Endothelial cell of umbilical vein (primary cell): ENCODE results near the gene IL33. TPM values are rescaled to one million over a fixed set of nuclear protein-coding genes. Genes with fewer than 3 reads are reported as not detected.

Experiments
- BruUV-seq: library from RNA; stranded (reverse); fragments of 400-500 nt; replicated peaks from 2 replicates; lab custom pipeline; 2021; lab: Mats Ljungman, UMichigan
- CTCF ChIA-PET: fragments of 300-600, 350-600 bp; sonication (Branson Sonifier 250); formaldehyde crosslinking; loops from one replicate; lab custom pipeline; 2021; ENCODE audit warnings: antibody characterized with exemption, inconsistent platforms; lab: Charles Lee
- POLR2A ChIA-PET: fragments of 300-600, 350-600 bp; sonication (Branson Sonifier 250); formaldehyde crosslinking; loops from one replicate; lab custom pipeline; 2021; ENCODE audit warnings: antibody characterized with exemption, inconsistent platforms; lab: Charles Lee
- DNase-seq: peaks from one replicate; pipeline ENCODE4 v3.0.0-alpha.2; 2011; ENCODE audit warnings: low read depth, low spot score
- FAIRE-seq: peaks from 2 replicates; lab custom pipeline; 2011; peaks lifted over from hg19 to GRCh38; lab: Jason Lieb, UNC
- H2AFZ ChIP-seq: 2 replicates; pipeline ENCODE4 v1.6.0; 2012; ENCODE audit warnings: low read depth, low read length, control low read depth, inconsistent platforms
- H3K27ac ChIP-seq: 2 replicates; pipeline ENCODE4 v1.5.1; 2011; ENCODE audit warnings: low read depth, mild to moderate bottlenecking, control low read depth, low read length, moderate library complexity; ENCODE audit not compliant: insufficient read depth
- H3K27me3 ChIP-seq, 2 experiments: 2 replicates each; pipeline versions ENCODE4 v1.6.0 to v1.6.1; 2011; ENCODE audit warnings: low read length in 2 of 2, mixed read lengths in 1 of 2; ENCODE audit not compliant: control insufficient read depth in 2 of 2, insufficient read depth in 2 of 2
- H3K36me3 ChIP-seq, 2 experiments: 2 replicates in 1 of 2; 3 replicates in 1 of 2; pipeline ENCODE4 v1.5.1; 2011; ENCODE audit warnings: low read length in 2 of 2, mild to moderate bottlenecking in 1 of 2, moderate library complexity in 1 of 2; ENCODE audit not compliant: control insufficient read depth in 2 of 2, insufficient read depth in 2 of 2; ENCODE audit errors: extremely low read depth in 1 of 2
- H3K4me1 ChIP-seq: 3 replicates; pipeline ENCODE4 v1.5.1; 2011; ENCODE audit warnings: mild to moderate bottlenecking, low read length; ENCODE audit not compliant: control insufficient read depth, insufficient read depth; ENCODE audit errors: extremely low read depth
- H3K4me2 ChIP-seq: 2 replicates; pipeline ENCODE4 v1.6.1; 2011; ENCODE audit warnings: low read length, control low read depth, mixed read lengths; ENCODE audit not compliant: insufficient read depth
- H3K4me3 ChIP-seq, 3 experiments: fragments of 200-600 bp in 1 of 3; sonication (generic), shearing (Covaris generic) in 1 of 3; replicated peaks in 1 of 3; 2 replicates each; pipeline ENCODE4 v1.5.1; 2011 to 2016; ENCODE audit warnings: control low read depth in 3 of 3, low read length in 3 of 3, mild to moderate bottlenecking in 2 of 3, inconsistent platforms in 1 of 3, low read depth in 1 of 3, moderate library complexity in 1 of 3; ENCODE audit not compliant: insufficient read depth in 1 of 3
- H3K79me2 ChIP-seq: 2 replicates; pipeline ENCODE4 v1.6.0; 2012; ENCODE audit warnings: low read length, inconsistent platforms; ENCODE audit not compliant: control insufficient read depth, insufficient read depth
- H3K9ac ChIP-seq: replicated peaks from 2 replicates; pipeline ENCODE3; 2011; ENCODE audit warnings: low read length, control low read depth; ENCODE audit not compliant: insufficient read depth; ENCODE audit errors: extremely low read depth
- H3K9me1 ChIP-seq: replicated peaks from 3 replicates; pipeline ENCODE4 v1.6.0; 2011; ENCODE audit warnings: mild to moderate bottlenecking, low read length; ENCODE audit not compliant: control insufficient read depth, insufficient read depth; ENCODE audit errors: extremely low read depth
- H3K9me3 ChIP-seq: replicated peaks from 2 replicates; pipeline ENCODE4 v1.5.1; 2012; ENCODE audit warnings: low read length, inconsistent platforms; ENCODE audit not compliant: control insufficient read depth, insufficient read depth
- H4K20me1 ChIP-seq: replicated peaks from 2 replicates; pipeline ENCODE3; 2011; ENCODE audit warnings: mild to moderate bottlenecking, low read length; ENCODE audit not compliant: control insufficient read depth, insufficient read depth; ENCODE audit errors: extremely low read depth
- CTCF ChIP-seq, 2 donors: IDR thresholded peaks; 1 replicate in 1 of 2; 2 replicates in 1 of 2; pipeline ENCODE4 v1.5.1; 2011; ENCODE audit warnings: low read length in 2 of 2, mild to moderate bottlenecking in 2 of 2, moderate library complexity in 2 of 2, control low read depth in 1 of 2, inconsistent platforms in 1 of 2, low read depth in 1 of 2; ENCODE audit not compliant: insufficient read depth in 1 of 2; ENCODE audit errors: extremely low read depth in 1 of 2
- EZH2 ChIP-seq: IDR thresholded peaks from 2 replicates; pipeline ENCODE4 v1.6.1; 2012; ENCODE audit warnings: borderline replicate concordance, low read depth, mild to moderate bottlenecking, moderate library complexity, low read length, inconsistent platforms; ENCODE audit not compliant: severe bottlenecking
- FOS ChIP-seq: IDR thresholded peaks from 2 replicates; pipeline ENCODE4 v1.6.1; 2011; ENCODE audit warnings: mild to moderate bottlenecking, low read length, moderate library complexity, borderline replicate concordance; ENCODE audit not compliant: insufficient read depth
- GATA2 ChIP-seq: IDR thresholded peaks from 2 replicates; pipeline ENCODE4 v1.7.0; 2011; ENCODE audit warnings: low read depth, mild to moderate bottlenecking, moderate library complexity, mixed read lengths, low read length; ENCODE audit not compliant: insufficient read length, insufficient read depth
- JUN ChIP-seq: IDR thresholded peaks from 2 replicates; pipeline ENCODE4 v1.6.1; 2011; ENCODE audit warnings: borderline replicate concordance, low read depth; ENCODE audit not compliant: insufficient read length, insufficient read depth
- MAX ChIP-seq: IDR thresholded peaks from 2 replicates; pipeline ENCODE4 v1.6.1; 2011; ENCODE audit not compliant: insufficient read depth, insufficient read length
- MYC ChIP-seq: IDR thresholded peaks from one replicate; pipeline ENCODE4 v1.6.1; 2011; ENCODE audit warnings: mild to moderate bottlenecking, low read depth, low read length
- POLR2A ChIP-seq: IDR thresholded peaks from 2 replicates; pipeline ENCODE4 v1.6.1; 2012; ENCODE audit warnings: low read depth, mild to moderate bottlenecking, control low read depth, low read length
- POLR2AphosphoS5 ChIP-seq: IDR thresholded peaks from 2 replicates; pipeline ENCODE4 v1.6.1; 2012; ENCODE audit warnings: low read depth, mild to moderate bottlenecking, control low read depth, low read length, moderate library complexity; ENCODE audit not compliant: insufficient read depth
- dilution Hi-C: fragments of 300-500 bp; cut with MboI; formaldehyde crosslinking; loops from one replicate; pipeline ENCODE4 v1.15.0; 2019; ENCODE audit warnings: low sequenced_read_pairs; ENCODE audit not compliant: extremely low pct_ligation_motif_present
- intact Hi-C: fragments of 100-400 bp; cut with micrococcal nuclease; formaldehyde crosslinking; loops from one replicate; pipeline ENCODE4 v1.10.0; 2022
- polyA plus RNA-seq, 4 experiments: library from polyadenylated mRNA; depleted of rRNA in 3 of 4; stranded (reverse) in 3 of 4; unstranded in 1 of 4; fragments of >200 nt; gene quantifications; 2 replicates each; pipeline versions ENCODE4 v1.2.1 to v1.2.3, GENCODE V29; 2011 to 2012; ENCODE audit warnings: missing spikeins in 1 of 4
- total RNA-seq: library from RNA; stranded (reverse); gene quantifications from 2 replicates; pipeline ENCODE4 v1.2.3, GENCODE V29; 2021

IL33 gene
- total and polyA plus RNA-seq, 2 donors (not counting 3 experiments of a cell fraction or from before 2014, with no cell fraction given) = 8.7 to 13.8 TPM

GRCh38 chr9:6209966-6210365 is 5.6 kb upstream of the IL33 start:
- dilution Hi-C loops = no loop called here
- CTCF ChIA-PET = no interaction called here
- no peak overlapping the region for H3K27ac ChIP-seq
- no peak for TF ChIP-seq POLR2A
- TF ChIP-seq MYC = no peak
- TF ChIP-seq MAX = no peak
- no peak for TF ChIP-seq CTCF (IDR thresholded peaks at IDR 0.05; ENCODE audit: extremely low read depth in 1 of 2, insufficient read depth in 1 of 2, low read depth in 1 of 2, low read length in 2 of 2)
- FAIRE-seq = no peak
- BruUV-seq = no TSS peak
- H3K36me3 ChIP-seq = no peaks in the 10 kb centered on the region
- no peaks in the 10 kb centered on the region for H3K79me2 ChIP-seq
- no peak overlapping the region for H3K9ac ChIP-seq
- intact Hi-C loops = no loop called here
- H3K4me2 ChIP-seq = no peak overlapping the region
- POLR2A ChIA-PET = no interaction called here
- H2AFZ ChIP-seq = no peak overlapping the region
- H3K4me1 ChIP-seq = no peaks in the 10 kb centered on the region
- H3K4me3 ChIP-seq = no peak overlapping the region
- H4K20me1 ChIP-seq = no peaks in the 10 kb centered on the region
- H3K27me3 ChIP-seq = no peaks in the 10 kb centered on the region
- DNase-seq = no peak
- no peaks in the 10 kb centered on the region for H3K9me1 ChIP-seq
- H3K9me3 ChIP-seq = peaks cover 2% of the 10 kb centered on the region

- dilution Hi-C loops = no loop called here
- Histone ChIP-seq H3K9ac (no peak overlapping the region), H3K4me1 (peaks cover 10% of the 10 kb centered on the region), H3K79me2 (no peaks in the 10 kb centered on the region), H3K36me3 (no peaks in the 10 kb centered on the region), H4K20me1 (no peaks in the 10 kb centered on the region), H3K27ac (no peak overlapping the region), H2AFZ (no peak overlapping the region), H3K4me3 (no peak overlapping the region), H3K9me1 (no peaks in the 10 kb centered on the region), H3K4me2 (no peak overlapping the region), H3K27me3 (no peaks in the 10 kb centered on the region), H3K9me3 (peaks cover 2% of the 10 kb centered on the region)
- no peak for DNase-seq
- intact Hi-C loops = no loop called here
- POLR2A ChIA-PET = no interaction called here
- no peak for FAIRE-seq
- TF ChIP-seq FOS (no peak), MYC (no peak), MAX (no peak), POLR2A (no peak), CTCF (IDR thresholded peaks at IDR 0.05; ENCODE audit: extremely low read depth in 1 of 2, insufficient read depth in 1 of 2, low read depth in 1 of 2, low read length in 2 of 2) (no peak), GATA2 (no peak), JUN (no peak), POLR2AphosphoS5 (no peak), EZH2 (no peak)
- CTCF ChIA-PET = interaction anchor here (0.7 kb wide), 1 partner anchor 93 kb away, joined by 4 read pairs; no protein-coding TSS in a partner anchor
- BruUV-seq = no TSS peak
Measured at GRCh38 chr9:6212722-6213375, 2.8 kb upstream of the IL33 start.
